ENCODE measurements around the gene LIMK1. TPM values are rescaled to one million over a fixed set of nuclear protein-coding genes. Genes with fewer than 3 reads are reported as not detected.

Gene LIMK1
- total RNA-seq, 1 experiment from 2014 or later = 56.3 TPM

DNA sequence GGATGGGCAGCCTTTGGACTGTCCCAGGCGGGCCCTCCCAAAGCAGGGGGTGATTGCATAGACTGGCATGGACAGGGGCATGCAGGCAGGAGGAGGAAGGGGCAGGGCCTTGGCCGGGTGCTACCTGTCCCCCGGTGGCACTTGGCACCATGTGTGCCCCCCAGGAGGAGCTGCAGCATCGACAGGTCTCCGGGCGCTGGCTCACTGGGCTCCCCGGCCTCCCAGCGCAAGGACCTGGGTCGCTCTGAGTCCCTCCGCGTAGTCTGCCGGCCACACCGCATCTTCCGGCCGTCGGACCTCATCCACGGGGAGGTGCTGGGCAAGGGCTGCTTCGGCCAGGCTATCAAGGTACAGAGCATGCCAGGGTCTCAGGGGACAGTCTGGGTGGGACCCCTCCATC is 23.2 kb downstream of the LIMK1 start:
- no peak overlapping the region for H2AFZ ChIP-seq (ENCODE audit: low read depth, low read length, poor library complexity, severe bottlenecking)
- H3K4me1 ChIP-seq (ENCODE audit: control insufficient read depth in 1 of 2, insufficient read depth in 2 of 2, low read length in 2 of 2) = peaks cover 26% of the 10 kb centered on the region in 2 experiments
- CTCF ChIA-PET = no interaction called here
- RAD21 ChIA-PET (ENCODE audit: low non-redundant PET in 1 of 2, low total read pairs in 2 of 2, uncharacterized antibody in 2 of 2, unreplicated experiment in 2 of 2) = no interaction called here
- H3K9me3 ChIP-seq (ENCODE audit: control insufficient read depth in 1 of 2, insufficient read depth in 1 of 2, low read depth in 1 of 2, low read length in 2 of 2) = no peaks in the 10 kb centered on the region
- no peaks in the 10 kb centered on the region for H3K9me2 ChIP-seq (ENCODE audit: insufficient read depth)
- H3K27me3 ChIP-seq (ENCODE audit: insufficient read depth, low read length) = no peaks in the 10 kb centered on the region
- H3K4me3 ChIP-seq (replicated peaks in 1 of 2; ENCODE audit: low read depth in 1 of 2, low read length in 2 of 2) = no peak overlapping the region
- DNase-seq (ENCODE audit: low read depth, low spot score) (no peak), ATAC-seq (no peak)
- no peak overlapping the region for H3K9ac ChIP-seq (ENCODE audit: low read length)
- H3K36me3 ChIP-seq (ENCODE audit: control insufficient read depth in 1 of 2, insufficient read depth in 2 of 2, low read length in 2 of 2) = peaks cover 20 to 26% of the 10 kb centered on the region in 2 experiments; a peak in 3 of 4 replicates
- H3K79me2 ChIP-seq (ENCODE audit: insufficient read depth, low read length) = no peaks in the 10 kb centered on the region
- POLR2A ChIA-PET = no interaction called here
- no peaks in the 10 kb centered on the region for H4K20me1 ChIP-seq (ENCODE audit: insufficient read depth)
- intact Hi-C loops (cut with micrococcal nuclease) = no loop called here
- H3K27ac ChIP-seq (ENCODE audit: low read depth, low read length) = no peak overlapping the region
- TF ChIP-seq, protein P1, sequence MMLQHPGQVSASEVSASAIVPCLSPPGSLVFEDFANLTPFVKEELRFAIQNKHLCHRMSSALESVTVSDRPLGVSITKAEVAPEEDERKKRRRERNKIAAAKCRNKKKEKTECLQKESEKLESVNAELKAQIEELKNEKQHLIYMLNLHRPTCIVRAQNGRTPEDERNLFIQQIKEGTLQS (IDR thresholded peaks at IDR 0.05) = no peak
- no peak for TF ChIP-seq ELF1 (IDR thresholded peaks at IDR 0.05; ENCODE audit: borderline replicate concordance, low read depth)
- TF ChIP-seq SIN3A (IDR thresholded peaks at IDR 0.05; ENCODE audit: low read depth) = no peak
- TF ChIP-seq ZFX (IDR thresholded peaks at IDR 0.05) = no peak
- TF ChIP-seq CEBPB (IDR thresholded peaks at IDR 0.05; ENCODE audit: low read depth) = no peak
- no peak for TF ChIP-seq SRF (IDR thresholded peaks at IDR 0.05; ENCODE audit: low read depth)
- no peak for TF ChIP-seq EZH2phosphoT487 (IDR thresholded peaks at IDR 0.05; ENCODE audit: borderline replicate concordance)
- TF ChIP-seq JUND (IDR thresholded peaks at IDR 0.05) = no peak
- TF ChIP-seq FOSL1 (IDR thresholded peaks at IDR 0.05; ENCODE audit: low read depth) = no peak
- no peak for TF ChIP-seq POLR2AphosphoS5 (IDR thresholded peaks at IDR 0.05; ENCODE audit: low read depth, low read length)
- TF ChIP-seq, protein P2, sequence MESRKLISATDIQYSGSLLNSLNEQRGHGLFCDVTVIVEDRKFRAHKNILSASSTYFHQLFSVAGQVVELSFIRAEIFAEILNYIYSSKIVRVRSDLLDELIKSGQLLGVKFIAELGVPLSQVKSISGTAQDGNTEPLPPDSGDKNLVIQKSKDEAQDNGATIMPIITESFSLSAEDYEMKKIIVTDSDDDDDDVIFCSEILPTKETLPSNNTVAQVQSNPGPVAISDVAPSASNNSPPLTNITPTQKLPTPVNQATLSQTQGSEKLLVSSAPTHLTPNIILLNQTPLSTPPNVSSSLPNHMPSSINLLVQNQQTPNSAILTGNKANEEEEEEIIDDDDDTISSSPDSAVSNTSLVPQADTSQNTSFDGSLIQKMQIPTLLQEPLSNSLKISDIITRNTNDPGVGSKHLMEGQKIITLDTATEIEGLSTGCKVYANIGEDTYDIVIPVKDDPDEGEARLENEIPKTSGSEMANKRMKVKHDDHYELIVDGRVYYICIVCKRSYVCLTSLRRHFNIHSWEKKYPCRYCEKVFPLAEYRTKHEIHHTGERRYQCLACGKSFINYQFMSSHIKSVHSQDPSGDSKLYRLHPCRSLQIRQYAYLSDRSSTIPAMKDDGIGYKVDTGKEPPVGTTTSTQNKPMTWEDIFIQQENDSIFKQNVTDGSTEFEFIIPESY (IDR thresholded peaks at IDR 0.05; ENCODE audit: extremely low read depth, insufficient replicate concordance, low read length) = no peak
- no peak for TF ChIP-seq RAD21 (IDR thresholded peaks at IDR 0.05; ENCODE audit: low read depth)
- TF ChIP-seq EZH2 (IDR thresholded peaks at IDR 0.05) = no peak
- no peak overlapping the region for H3K4me2 ChIP-seq (ENCODE audit: low read length)
- BruUV-seq (replicated peaks) = no TSS peak

All from HCT116 (cell line).